SK-N-MC (cell line): ENCODE measurements around the gene RND3.

Source experiments
- DNase-seq: peaks from one replicate; pipeline ENCODE4 v3.0.0-alpha.2; 2011; ENCODE audit warnings: low read depth, low spot score
- H3K27ac ChIP-seq: fragments of 200-600 bp; sonication (generic); 2 replicates; pipeline ENCODE4 v1.5.1; 2016; ENCODE audit warnings: mixed run types
- H3K36me3 ChIP-seq: fragments of 200-600 bp; sonication (generic); 2 replicates; pipeline ENCODE4 v1.6.1; 2017; ENCODE audit warnings: antibody characterized with exemption, low read length, mixed read lengths; ENCODE audit not compliant: insufficient read depth
- H3K4me3 ChIP-seq: fragments of 200-600 bp; sonication (generic); 2 replicates; pipeline ENCODE4 v1.5.1; 2016
- H3K9ac ChIP-seq: fragments of 200-600 bp; sonication (generic); 2 replicates; pipeline ENCODE4 v1.8.0; 2017; ENCODE audit warnings: mixed run types, mixed read lengths; ENCODE audit not compliant: insufficient read length
- H3K9me3 ChIP-seq: fragments of 200-600 bp; sonication (generic); 2 replicates; pipeline ENCODE4 v1.6.1; 2017; ENCODE audit warnings: low read depth, mild to moderate bottlenecking, antibody characterized with exemption, low read length, moderate library complexity, mixed read lengths
- EZH2 ChIP-seq: fragments of 200-600 bp; sonication (generic); IDR thresholded peaks from one replicate; pipeline ENCODE4 v1.6.1; 2017; ENCODE audit warnings: antibody characterized with exemption
- FOXP2 ChIP-seq: optimal IDR thresholded peaks from 2 replicates; pipeline ENCODE3; 2011; ENCODE audit warnings: mild to moderate bottlenecking, moderate library complexity; ENCODE audit not compliant: insufficient read depth; ENCODE audit errors: extremely low read length, control extremely low read depth
- POLR2AphosphoS5 ChIP-seq: IDR thresholded peaks from 2 replicates; pipeline ENCODE4 v1.6.1; 2012; ENCODE audit warnings: mild to moderate bottlenecking, low read depth, low read length, borderline replicate concordance

The RND3 gene

GRCh38 chr2:150468350-150468960 lies 19.0 kb downstream of the RND3 start:
- DNase-seq = no peak
- Histone ChIP-seq H3K9ac (no peak overlapping the region), H3K4me3 (no peak overlapping the region), H3K27ac (no peak overlapping the region), H3K9me3 (no peaks in the 10 kb centered on the region), H3K36me3 (peaks cover 32% of the 10 kb centered on the region)
- TF ChIP-seq FOXP2 = no peak
- TF ChIP-seq POLR2AphosphoS5 = no peak
- no peak for TF ChIP-seq EZH2

GRCh38 chr2:150467621-150467963 lies 19.9 kb downstream of the RND3 start:
- TF ChIP-seq FOXP2 = no peak
- no peak for TF ChIP-seq EZH2
- no peak for TF ChIP-seq POLR2AphosphoS5
- DNase-seq = no peak
- no peaks in the 10 kb centered on the region for H3K9me3 ChIP-seq
- H3K4me3 ChIP-seq = no peak overlapping the region
- H3K9ac ChIP-seq = no peak overlapping the region
- H3K36me3 ChIP-seq = peaks cover 32% of the 10 kb centered on the region
- no peak overlapping the region for H3K27ac ChIP-seq

GRCh38 chr2:150466741-150467620 lies 20.5 kb downstream of the RND3 start:
- Histone ChIP-seq H3K36me3 (peaks cover 25% of the 10 kb centered on the region), H3K9me3 (no peaks in the 10 kb centered on the region), H3K9ac (no peak overlapping the region), H3K27ac (no peak overlapping the region), H3K4me3 (no peak overlapping the region)
- TF ChIP-seq FOXP2 (no peak), POLR2AphosphoS5 (no peak), EZH2 (no peak)
- DNase-seq = no peak

GRCh38 chr2:150465703-150466569 lies 21.5 kb downstream of the RND3 start:
- Histone ChIP-seq H3K27ac (no peak overlapping the region), H3K36me3 (peaks cover 15% of the 10 kb centered on the region), H3K4me3 (no peak overlapping the region), H3K9ac (no peak overlapping the region), H3K9me3 (no peaks in the 10 kb centered on the region)
- DNase-seq = no peak
- TF ChIP-seq POLR2AphosphoS5 (no peak), FOXP2 (no peak), EZH2 (no peak)

GRCh38 chr2:150464986-150465385 lies 22.5 kb downstream of the RND3 start:
- Histone ChIP-seq H3K4me3 (no peak overlapping the region), H3K9ac (no peak overlapping the region), H3K27ac (no peak overlapping the region), H3K9me3 (no peaks in the 10 kb centered on the region), H3K36me3 (peaks cover 5% of the 10 kb centered on the region)
- no peak for DNase-seq
- TF ChIP-seq FOXP2 (no peak), EZH2 (no peak), POLR2AphosphoS5 (no peak)

GRCh38 chr2:150464270-150464669 lies 23.2 kb downstream of the RND3 start:
- Histone ChIP-seq H3K27ac (no peak overlapping the region), H3K36me3 (no peaks in the 10 kb centered on the region), H3K9ac (no peak overlapping the region), H3K4me3 (no peak overlapping the region), H3K9me3 (no peaks in the 10 kb centered on the region)
- no peak for DNase-seq
- TF ChIP-seq POLR2AphosphoS5 (no peak), FOXP2 (no peak), EZH2 (no peak)

- no peaks in the 10 kb centered on the region for H3K9me3 ChIP-seq
- no peak for TF ChIP-seq FOXP2
- no peak for TF ChIP-seq EZH2
- no peaks in the 10 kb centered on the region for H3K36me3 ChIP-seq
- H3K27ac ChIP-seq = no peak overlapping the region
- H3K9ac ChIP-seq = no peak overlapping the region
- DNase-seq = no peak
- H3K4me3 ChIP-seq = no peak overlapping the region
Observed at GRCh38 chr2:150462770-150463169, 24.7 kb downstream of the RND3 start.

GRCh38 chr2:150459281-150459680 lies 28.2 kb downstream of the RND3 start:
- H3K36me3 ChIP-seq = no peaks in the 10 kb centered on the region
- no peak overlapping the region for H3K4me3 ChIP-seq
- H3K9me3 ChIP-seq = no peaks in the 10 kb centered on the region
- DNase-seq = no peak
- TF ChIP-seq POLR2AphosphoS5 (no peak), FOXP2 (no peak), EZH2 (no peak)
- no peak overlapping the region for H3K27ac ChIP-seq
- H3K9ac ChIP-seq = no peak overlapping the region
